Measurements from ENCODE around the gene FRMD3. TPM values are rescaled to one million over a fixed set of nuclear protein-coding genes. Genes with fewer than 3 reads are reported as not detected.

FRMD3 gene
- total RNA-seq, 1 donor from 2014 or later, result 1.0 TPM

DNA sequence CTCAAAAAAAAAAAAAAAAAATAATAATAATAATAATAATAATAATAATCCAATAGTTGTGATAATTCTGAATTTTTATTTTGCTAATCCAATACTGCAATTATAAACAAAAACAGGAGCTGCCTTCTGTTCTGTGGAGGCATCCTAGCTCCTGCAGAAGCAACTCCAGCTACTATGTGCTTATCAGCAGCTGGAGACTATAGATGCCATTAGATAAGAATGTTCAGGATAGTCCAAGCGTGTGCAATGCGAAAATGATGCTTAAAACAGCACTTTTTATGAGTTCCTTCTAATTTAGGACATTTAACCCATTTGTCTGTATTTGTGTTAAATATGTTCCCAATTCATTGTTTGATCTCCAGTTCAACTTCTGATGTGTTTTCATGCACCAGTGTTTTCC lies 254.7 kb downstream of the FRMD3 start:
- DNase-seq (ENCODE audit: low read depth), result peak; percentile 30

DNA sequence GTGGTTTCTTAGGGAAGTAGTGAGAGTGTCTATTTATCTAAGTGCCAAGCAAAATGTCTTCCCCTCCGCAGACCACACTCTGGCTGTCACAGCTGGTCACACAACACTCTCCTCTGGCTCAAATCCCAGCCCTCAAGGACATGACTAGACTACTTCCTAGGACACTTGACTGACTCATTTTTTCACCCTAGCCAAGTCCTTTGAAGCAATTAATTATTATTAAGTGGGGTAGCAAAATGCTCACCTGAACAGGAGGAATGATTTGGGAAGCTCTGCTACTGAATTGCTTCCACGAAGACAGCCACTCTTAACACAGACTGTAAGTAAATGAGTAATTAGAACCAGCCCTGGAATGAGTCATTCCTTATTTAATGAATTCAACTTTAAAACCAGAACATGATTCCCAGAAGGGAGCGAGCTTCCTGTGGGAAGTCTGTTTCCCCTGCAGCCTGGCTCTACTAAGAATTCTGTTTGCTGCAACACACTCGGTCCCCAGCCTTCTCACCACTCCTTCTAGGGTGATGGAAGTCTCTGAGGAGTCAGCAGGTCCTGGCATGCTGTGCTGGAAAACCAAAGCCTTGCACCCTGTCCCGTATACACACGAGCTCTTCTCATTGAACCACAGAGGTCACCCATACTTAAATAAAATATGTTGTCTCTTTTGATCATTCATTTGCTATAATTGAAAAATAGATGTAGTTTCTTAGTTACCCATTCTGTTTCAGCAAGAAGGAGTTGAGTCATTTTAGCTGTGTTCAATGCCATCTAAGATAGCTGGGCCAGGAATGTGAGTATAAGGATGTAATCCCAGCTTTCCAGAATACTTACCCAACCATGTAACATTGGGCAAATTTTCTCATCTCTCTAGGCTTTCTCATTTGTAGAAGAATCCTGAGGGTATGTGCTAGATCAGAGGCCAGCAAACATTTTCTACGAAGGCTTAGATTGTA lies 256.6 kb downstream of the FRMD3 start:
- peak; percentile 99 for DNase-seq (ENCODE audit: low read depth)

DNA sequence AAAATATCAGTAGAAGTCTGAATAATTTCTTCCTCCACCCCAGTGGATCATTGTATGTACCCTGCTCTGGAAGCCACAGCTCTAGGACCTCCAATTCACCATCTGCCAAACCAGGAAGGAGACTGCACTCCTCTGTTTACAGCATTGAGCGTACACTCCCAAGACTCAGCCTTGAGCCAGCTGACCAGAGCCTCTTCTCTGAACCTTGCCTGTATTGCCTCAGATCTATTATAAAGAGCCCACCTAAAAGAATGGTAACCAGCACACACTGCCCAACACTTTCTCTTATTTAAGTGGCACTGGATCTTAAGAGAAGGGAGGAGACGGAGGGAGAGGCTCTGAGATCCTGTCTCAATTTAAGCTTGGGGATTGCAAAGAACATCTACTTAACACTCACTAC lies 257.4 kb downstream of the FRMD3 start:
- DNase-seq (ENCODE audit: low read depth), result no peak

DNA sequence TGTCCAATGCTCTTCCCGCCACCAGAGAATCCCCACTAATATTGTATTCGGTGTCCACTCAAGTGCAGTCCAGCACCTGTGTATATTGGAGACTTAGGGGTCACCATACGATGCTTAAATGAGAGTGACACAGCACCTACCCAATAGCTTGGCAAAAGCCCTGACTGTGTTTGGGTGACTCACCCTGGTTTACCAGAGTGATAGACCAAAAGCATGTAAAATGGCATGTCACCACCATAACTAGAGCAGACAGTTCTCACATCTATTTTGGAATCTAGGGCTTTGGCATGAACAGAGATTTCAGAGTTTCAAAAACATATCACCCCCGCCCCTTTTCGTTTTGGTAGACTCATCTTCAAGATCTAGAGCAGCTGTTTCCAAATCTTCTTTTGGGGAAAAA lies 257.9 kb downstream of the FRMD3 start:
- DNase-seq (ENCODE audit: low read depth), result peak; percentile 76

DNA sequence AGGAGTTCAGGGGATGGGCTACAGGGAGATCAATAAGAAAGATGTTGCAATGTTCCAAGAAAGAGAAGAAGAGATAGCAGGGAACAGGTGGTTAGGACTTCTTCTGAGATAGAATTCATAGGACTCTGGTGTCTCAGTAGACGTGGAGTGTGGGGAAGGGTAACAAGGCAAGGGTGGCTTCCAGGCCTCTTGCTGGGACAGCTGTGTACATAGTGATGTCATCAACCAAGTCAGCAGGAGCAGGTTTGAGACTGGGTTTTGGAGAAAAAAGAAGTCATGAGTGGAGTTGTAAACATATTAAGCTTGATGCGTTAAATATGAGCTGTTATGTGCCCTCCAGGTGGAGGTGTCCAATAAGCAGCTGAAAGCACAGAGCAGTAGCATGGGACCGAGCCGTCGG lies 263.4 kb downstream of the FRMD3 start:
- DNase-seq (ENCODE audit: low read depth), result no peak

DNA sequence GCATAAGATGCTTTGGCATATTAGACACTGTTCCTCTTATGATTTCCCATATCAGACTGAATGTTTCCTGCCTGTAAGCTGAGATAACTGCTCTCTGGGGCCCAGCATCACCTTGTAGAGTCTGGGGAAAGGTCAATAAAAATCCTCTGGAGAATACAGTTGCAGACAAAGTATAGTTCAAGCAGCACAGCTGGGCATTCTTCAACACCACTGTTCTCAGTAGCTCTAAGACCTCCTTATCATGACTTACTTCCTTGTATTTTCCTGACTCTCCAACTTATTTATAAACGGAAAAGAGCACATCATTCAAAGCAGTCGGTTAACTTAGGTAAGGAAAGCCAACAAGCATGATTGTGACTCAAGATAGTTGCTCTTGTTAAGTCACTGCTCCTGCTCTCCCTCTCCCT lies 266.5 kb downstream of the FRMD3 start:
- no peak for DNase-seq (ENCODE audit: low read depth)

DNA sequence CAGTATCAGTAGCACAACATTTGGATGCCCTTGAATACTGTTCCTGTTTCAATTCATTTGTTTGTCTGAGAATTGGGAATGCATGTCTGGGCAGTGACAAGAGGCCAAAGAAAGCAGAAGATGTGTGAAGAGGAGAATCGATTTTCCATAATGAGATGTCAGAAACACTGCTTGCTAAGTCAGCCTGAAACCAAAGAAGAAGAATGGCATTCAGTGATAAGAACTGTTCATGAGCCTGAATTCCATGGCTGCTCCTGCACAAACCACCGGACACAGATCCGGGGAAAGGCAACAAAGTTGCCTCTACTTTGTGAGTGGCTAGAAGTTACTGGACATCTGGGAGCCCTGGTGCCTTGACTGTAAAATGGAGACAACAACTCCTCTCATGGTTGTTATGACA lies 268.1 kb downstream of the FRMD3 start:
- DNase-seq (ENCODE audit: low read depth), result no peak

DNA sequence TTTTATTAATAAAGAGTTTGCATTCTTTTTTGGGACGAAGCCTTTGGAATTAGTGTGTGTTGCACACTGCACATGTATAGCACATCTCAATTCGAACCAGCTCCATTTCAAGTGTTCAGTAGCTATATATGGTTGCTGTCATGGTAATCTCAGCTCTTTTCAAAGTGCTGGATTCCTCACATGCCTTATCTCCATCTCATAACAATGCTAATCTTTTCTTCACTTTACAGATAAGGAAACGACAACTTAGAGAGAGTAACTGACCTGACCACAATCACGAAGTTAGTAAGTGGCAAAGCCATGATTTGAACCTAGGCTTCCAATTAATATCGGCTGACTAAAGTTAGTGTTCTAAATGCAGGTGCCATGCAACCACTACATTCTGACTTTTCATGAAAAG lies 270.5 kb downstream of the FRMD3 start:
- no peak for DNase-seq (ENCODE audit: low read depth)

DNA sequence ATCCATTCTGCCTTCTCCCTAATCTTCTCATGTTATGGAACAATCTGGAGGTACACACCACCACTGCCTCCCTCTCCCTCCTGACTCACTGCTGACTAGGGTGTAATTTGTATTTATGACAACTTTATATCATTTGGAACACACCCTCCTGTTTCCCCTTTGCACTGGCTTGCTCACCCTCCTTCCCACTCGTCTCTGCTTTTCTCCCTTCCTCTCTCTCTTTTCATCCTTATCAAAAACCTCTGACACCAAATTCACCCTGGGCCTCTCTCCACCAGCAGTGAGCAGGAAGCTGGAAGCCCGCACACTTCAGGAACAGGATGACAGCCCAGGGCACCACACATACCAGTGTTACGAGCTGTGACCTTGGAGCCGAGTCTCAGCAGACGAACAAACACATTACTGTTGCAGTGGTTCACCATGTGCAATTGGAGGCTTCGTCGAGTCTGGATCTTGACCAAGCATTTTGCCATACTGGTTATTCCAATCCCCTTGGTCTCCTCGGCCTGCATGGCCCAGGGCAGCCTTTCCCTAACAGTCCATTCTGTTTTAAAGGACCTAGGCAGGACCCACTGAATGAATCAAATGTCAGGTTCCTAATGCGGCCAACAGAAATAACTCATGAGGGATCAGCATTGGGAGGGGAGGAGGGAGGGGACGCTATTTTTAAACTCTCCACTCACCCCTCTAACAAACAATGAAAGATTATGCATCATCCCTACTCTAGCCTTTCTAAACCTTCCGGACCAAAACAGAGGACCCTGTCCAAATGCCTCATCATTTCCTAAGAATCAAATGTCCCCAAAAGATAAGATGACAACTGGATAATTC lies 271.3 kb downstream of the FRMD3 start:
- DNase-seq (ENCODE audit: low read depth), result peak; percentile 71

DNA sequence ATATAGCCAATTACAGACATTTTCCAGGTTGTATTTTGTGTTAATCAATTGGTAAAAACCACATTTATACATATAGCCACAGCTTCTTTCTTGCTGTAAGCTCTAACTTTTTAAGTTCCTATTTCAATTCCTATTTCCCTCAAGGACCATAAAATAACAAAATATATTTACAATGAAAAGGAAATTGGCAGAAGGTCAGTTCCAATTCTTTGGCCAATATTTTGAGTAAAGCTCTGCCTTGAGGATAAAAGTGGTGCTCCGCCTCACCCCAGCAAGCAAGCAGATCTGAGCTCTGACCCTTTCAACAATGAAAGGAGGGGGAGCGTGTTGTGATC lies 271.9 kb downstream of the FRMD3 start:
- DNase-seq (ENCODE audit: low read depth), result no peak

DNA sequence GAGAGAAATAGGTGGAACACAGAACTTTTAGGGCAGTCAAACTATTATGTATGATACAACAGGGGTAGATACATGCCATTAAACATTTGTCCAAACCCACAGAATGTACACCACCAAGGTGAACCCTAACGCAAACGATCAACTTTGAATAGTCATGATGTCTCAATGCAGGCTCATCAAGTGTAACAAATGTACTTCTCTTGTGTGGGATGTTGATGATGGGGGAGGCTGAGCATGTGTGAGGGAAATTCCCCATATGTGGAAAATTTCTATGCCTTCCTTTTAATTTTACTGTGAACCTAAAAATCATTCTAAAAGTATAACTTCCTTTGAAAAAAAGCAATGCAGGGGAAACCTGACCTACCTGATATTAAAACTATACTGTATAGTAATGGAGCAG lies 273.9 kb downstream of the FRMD3 start:
- DNase-seq (ENCODE audit: low read depth), result no peak

DNA sequence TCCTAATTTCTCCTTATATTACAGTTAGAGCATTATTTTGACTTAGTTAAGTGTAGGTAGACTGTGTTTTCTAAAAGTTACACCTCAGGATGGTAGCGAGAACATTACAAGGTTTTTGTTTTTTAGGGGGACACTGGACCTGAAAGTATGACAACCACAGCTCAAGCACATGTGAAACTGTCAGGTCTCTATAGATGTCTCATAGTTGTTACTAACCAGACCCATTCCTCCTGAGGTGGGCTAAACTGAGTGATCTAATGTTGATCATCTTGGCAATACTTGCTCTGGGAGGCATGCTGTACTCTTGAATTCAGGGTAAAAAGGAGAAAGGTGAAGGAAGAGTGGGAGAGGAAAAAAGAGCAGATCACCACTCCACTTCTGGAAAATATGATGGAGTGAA lies 278.6 kb downstream of the FRMD3 start:
- DNase-seq (ENCODE audit: low read depth), result no peak

DNA sequence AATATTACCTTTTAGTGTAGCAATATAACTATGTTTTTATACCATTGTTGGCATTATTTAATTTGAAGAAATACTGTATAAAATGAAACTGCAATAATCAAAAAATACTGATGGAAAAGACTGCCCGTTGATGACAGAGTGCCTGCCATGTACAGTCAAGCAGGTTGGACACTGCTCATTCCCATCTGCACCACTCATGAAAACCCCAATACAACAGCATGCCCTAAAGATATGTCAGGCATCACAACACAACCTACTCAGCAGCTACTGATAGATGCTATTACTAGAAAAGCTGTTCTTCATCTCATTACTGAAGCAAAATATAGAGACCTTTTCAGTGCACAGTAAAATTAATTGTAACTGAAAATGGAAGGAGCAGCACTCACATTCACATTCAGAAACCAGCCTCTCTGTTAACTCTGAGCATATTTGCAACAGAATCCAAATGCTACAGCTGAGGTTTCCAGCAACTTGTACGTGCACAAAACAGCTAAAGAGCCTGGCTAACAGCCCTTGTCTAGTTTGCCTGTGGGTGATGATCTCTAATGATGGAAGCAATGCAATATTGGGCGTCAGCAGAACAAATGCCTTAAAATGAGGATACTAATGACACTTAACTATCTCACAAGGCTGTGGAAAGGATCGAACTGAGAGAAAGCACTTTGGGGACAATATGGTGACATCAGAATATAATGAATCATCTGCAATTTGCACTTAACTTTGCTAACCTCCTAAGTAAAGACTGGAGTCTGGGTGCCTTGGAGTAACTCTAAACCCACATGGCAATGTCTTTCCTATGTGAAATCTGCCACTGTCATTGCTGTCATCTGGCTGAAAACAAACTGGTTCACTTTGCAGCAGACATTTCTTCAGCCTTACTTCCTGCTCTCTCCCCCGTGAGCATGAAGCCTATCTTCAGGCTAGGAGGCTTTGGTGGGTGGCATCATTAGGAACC lies 280.0 kb downstream of the FRMD3 start:
- DNase-seq (ENCODE audit: low read depth), result no peak

DNA sequence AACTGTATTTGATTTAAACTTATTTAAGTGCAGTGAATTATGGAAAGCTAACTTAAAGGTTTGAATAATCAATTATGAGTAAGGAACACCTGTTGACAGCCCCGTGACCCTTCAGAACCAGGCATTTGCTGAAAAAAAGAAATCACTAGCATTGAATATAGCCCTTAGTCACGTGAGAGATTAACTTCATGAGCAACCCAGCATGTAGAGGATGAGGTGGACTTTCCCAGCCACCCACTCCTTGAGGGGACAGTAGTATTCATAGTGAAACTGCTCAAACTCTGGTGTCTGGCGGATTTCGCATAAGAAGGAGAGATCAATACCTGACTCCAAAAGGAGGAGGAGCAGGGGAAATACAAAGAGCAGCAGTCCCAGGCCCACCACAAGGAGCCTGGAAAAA lies 290.5 kb downstream of the FRMD3 start:
- DNase-seq (ENCODE audit: low read depth), result no peak

DNA sequence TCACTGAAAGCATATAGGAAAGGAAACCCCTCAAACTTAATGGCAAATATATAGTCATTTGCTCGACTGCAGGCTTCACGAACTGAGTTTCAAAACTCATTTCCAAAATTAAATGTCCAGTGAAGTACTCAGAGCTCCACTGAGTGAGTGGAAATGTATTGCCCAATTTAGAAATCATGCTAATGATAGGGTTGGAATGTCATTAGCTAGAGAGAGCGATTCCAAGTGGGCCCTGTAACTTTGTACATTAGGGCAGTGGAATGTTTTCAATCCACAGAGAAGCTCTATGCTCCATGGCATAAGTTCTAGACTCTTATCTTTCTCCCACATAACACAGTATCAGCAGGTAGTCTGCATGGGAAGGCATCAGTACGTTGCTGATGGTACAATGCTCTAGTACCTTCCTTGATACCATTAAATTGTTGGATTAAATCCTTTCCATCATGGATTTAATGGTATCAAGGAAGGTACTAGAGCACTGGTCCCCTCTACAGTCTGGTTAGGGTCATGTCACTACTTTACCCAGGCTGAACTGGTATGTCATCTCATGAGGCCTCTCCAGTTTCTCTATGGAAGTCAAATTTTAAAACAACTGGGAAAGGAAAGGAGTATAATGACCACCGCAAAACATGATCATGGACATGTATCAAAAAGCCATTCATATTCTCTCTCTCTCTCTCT lies 292.1 kb downstream of the FRMD3 start:
- DNase-seq (ENCODE audit: low read depth), result no peak

DNA sequence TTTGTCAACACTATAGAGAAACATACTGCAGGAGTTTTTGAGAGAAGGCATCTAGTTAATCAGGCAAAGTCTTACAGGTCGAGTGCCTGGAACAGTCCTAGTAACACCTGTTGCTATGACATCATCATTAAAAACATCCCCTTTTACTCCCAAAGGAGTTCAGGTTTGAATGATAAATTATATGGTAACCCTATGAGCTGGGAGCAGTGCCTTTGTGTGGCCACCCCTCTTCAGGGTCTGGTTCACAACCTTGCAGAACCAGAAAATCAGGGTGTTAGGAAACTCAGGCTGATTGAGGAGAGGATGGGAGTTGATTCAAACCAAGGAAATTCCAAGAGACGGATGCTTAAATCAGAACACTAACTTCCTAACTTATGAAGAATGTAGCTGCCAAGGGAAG lies 296.1 kb downstream of the FRMD3 start:
- DNase-seq (ENCODE audit: low read depth), result no peak

DNA sequence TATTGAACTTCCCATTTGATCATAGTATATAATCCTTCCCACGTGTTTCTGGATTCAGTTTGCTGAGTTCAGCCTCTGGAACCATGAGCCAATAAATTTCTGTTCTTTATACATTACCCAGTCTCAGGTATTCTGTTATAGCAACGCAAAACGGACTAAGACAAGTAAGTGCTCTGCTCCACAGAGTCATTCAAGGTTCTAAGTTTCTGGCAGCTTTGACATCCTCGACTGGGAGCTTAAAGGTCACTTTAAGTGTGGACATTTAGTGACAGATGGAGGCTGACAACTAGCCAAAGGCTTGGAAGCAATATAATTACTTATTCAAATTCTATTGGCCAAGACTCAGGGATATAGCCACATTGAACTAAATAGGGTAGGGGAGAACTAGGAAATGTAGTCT lies 297.5 kb downstream of the FRMD3 start:
- no peak for DNase-seq (ENCODE audit: low read depth)

DNA sequence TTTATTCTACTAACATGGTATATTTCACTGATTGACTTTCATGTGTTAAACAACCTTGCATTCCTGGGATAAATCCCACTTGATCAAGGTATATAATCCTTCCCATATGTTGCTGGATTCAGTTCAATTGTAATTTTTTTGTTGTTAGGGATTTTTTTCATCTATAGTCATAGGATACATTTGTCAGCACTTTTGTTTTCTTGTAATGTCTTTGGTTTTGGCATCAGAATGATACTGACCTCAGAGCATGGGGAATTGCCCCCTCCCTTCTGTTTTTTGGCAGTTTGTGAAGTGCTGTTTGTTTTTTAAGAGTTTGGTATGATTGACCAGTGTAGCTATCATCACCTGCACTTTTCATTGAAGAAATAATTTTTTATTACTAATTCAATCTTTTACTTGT lies 298.5 kb downstream of the FRMD3 start:
- DNase-seq (ENCODE audit: low read depth), result no peak

DNA sequence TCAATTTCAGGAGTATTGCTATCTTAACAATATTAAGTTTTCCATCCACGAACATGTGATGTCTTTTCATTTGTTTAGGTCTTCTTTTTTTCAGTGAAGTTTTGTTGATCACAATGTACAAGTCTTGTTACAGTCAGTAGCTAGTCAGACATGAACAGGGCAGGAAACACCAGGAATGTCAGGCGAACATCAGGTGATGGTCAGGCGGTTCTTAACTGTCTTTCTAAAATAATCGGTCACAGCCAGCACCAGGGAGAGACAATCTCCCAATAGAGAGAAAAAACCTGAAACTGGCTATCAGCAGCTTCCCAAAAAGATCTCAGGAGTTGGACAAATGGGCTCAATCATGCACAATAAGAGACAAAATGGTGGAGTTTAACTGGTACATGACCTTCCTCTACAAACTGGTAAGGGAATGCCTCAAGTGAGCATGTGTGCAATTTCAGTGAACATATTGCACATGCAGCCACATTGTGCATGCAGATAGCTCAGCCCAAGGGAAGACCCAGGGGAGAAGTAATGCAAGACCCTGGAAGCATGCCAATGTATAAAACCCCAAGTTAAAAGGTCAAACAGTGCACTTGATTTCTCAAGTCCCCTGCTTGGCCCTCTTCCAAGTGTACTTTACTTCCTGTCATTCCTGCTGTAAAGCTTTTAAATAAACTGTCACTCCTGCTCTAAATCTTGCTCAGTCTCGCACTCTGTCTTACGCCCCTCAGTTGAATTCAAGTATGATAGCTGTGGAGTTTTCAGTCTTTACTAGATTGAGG lies 299.1 kb downstream of the FRMD3 start:
- DNase-seq (ENCODE audit: low read depth), result peak; percentile 54

DNA sequence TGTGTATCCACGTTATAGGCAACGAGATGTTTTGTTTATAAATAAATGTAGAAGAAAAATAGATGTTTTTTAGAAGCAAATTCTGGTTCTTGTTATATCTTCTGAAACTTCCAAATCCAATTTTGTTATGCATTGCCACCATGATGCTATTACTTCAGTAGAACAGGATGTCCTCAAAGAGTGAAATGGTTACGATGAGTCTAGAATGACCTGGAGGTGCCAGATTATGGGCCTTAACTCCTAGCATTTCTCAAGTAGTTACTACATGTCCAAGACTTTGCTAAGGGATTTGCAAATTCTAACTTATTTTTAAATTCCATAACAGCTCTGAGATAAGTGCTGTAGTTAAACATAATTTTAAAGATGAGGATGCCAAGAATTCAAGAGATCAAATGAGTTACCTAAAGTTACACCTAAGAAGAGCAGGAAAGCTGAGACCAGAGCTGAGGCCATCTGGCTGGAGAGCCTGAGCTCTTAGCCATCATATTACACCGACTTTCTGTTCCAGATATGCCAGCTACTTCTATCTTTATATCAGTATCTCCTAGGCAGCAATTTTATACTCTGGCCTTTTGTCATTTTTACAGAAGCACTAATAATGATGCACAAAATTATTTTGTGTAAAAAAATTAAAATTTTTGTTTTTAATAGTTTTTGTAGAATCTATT lies 302.0 kb downstream of the FRMD3 start:
- DNase-seq (ENCODE audit: low read depth), result no peak
